Esophagus muscularis mucosa (tissue), 3 donors: ENCODE results near the gene PRKN.

ENCODE experiments used
- CTCF ChIP-seq, 3 experiments: fragments of 200-600 bp in 2 of 3; fragments of 450-650 bp in 1 of 3; sonication (generic) in 2 of 3; IDR thresholded peaks; one replicate each; pipeline ENCODE4 v1.5.1; 2017 to 2019; ENCODE audit warnings: antibody characterized with exemption in 3 of 3, mild to moderate bottlenecking in 2 of 3, moderate library complexity in 1 of 3
- POLR2A ChIP-seq: fragments of 450-650 bp; IDR thresholded peaks from one replicate; pipeline ENCODE4 v1.6.1; 2017; ENCODE audit warnings: antibody characterized with exemption, moderate library complexity, mild to moderate bottlenecking, low read depth
- POLR2AphosphoS5 ChIP-seq, 2 donors: sonication (generic); formaldehyde crosslinking; IDR thresholded peaks; one replicate each; pipeline ENCODE4 v1.6.1; 2017; ENCODE audit warnings: antibody characterized with exemption in 2 of 2

GRCh38 chr6:161395716-161396231, 1331.8 kb downstream of the PRKN start:
- TF ChIP-seq CTCF (IDR thresholded peaks at IDR 0.05) = no peak
- no peak for TF ChIP-seq POLR2AphosphoS5 (IDR thresholded peaks at IDR 0.05)
- no peak for TF ChIP-seq POLR2A
